NCI-H2029 (cell line): ENCODE data around the gene PARD6B.
"Not testable (repeated sequence)": the region's sequence is repeated elsewhere in the genome, so short reads cannot be mapped to it uniquely, and the experiment has no call there.

Experiments
- DNase-seq: peaks from one replicate; lab custom pipeline; 2025; lab: John Stamatoyannopoulos, UW

PARD6B gene

GRCh38 chr20:50799890-50800550 is 68.6 kb downstream of the PARD6B start:
- no peak for DNase-seq

GRCh38 chr20:50800986-50801746 is 69.8 kb downstream of the PARD6B start:
- not testable (repeated sequence) for DNase-seq

GRCh38 chr20:50801747-50802125 is 70.4 kb downstream of the PARD6B start:
- DNase-seq: no peak

- no peak for DNase-seq
These were observed 70.9 kb downstream of the PARD6B start for GRCh38 chr20:50802289-50802688.

GRCh38 chr20:50804437-50805348 is 73.3 kb downstream of the PARD6B start:
- DNase-seq: no peak

GRCh38 chr20:50805349-50805684 is 73.9 kb downstream of the PARD6B start:
- DNase-seq: no peak

GRCh38 chr20:50806126-50806768 is 74.9 kb downstream of the PARD6B start:
- no peak for DNase-seq
